GM23338 (cell line): ENCODE data around the gene SCN4B. TPM values are rescaled to one million over a fixed set of nuclear protein-coding genes. Genes with fewer than 3 reads are reported as not detected.

Experiments used
- ATAC-seq: fragments of 200-7000 bp; cut with Tn5 transposase; 3 replicates; pipeline ENCODE4 v1.9.1; 2020
- DNase-seq: peaks from one replicate; pipeline ENCODE4 v3.0.0-alpha.2; 2015; ENCODE audit warnings: low spot score
- H2AFZ ChIP-seq: fragments of 200-600 bp; sonication (generic); 2 replicates; pipeline ENCODE4 v1.8.0; 2016; ENCODE audit warnings: antibody characterized with exemption, mild to moderate bottlenecking, moderate library complexity
- H3F3A ChIP-seq: fragments of 200-600 bp; sonication (generic); replicated peaks from 2 replicates; pipeline ENCODE4 v1.8.0; 2017; ENCODE audit warnings: antibody characterized with exemption, mixed run types, low read depth
- H3K27ac ChIP-seq: fragments of 200-600 bp; sonication (generic); 2 replicates; pipeline ENCODE4 v1.6.1; 2016; ENCODE audit warnings: low read depth
- H3K27me3 ChIP-seq: fragments of 200-600 bp; sonication (generic); 2 replicates; pipeline ENCODE4 v1.8.0; 2016; ENCODE audit warnings: mild to moderate bottlenecking, mixed run types, moderate library complexity; ENCODE audit not compliant: insufficient read depth
- H3K36me3 ChIP-seq: fragments of 200-600 bp; sonication (generic); 2 replicates; pipeline ENCODE4 v1.8.0; 2016; ENCODE audit warnings: mild to moderate bottlenecking; ENCODE audit not compliant: insufficient read depth
- H3K4me1 ChIP-seq: fragments of 200-600 bp; sonication (generic); 2 replicates; pipeline ENCODE4 v1.8.0; 2016; ENCODE audit warnings: mild to moderate bottlenecking, moderate library complexity; ENCODE audit not compliant: insufficient read depth
- H3K4me2 ChIP-seq: fragments of 200-600 bp; sonication (generic); 2 replicates; pipeline ENCODE4 v1.7.1; 2017; ENCODE audit warnings: mixed run types
- H3K4me3 ChIP-seq: fragments of 200-600 bp; sonication (generic); 2 replicates; pipeline ENCODE4 v1.6.1; 2016; ENCODE audit warnings: mixed run types
- H3K79me2 ChIP-seq: fragments of 200-600 bp; sonication (generic); replicated peaks from 2 replicates; pipeline ENCODE4 v1.8.0; 2017; ENCODE audit warnings: mild to moderate bottlenecking; ENCODE audit not compliant: insufficient read depth
- H3K9me2 ChIP-seq: fragments of 200-600 bp; sonication (generic); 2 replicates; pipeline ENCODE4 v1.8.0; 2017; ENCODE audit not compliant: insufficient read depth
- H4K20me1 ChIP-seq: fragments of 200-600 bp; sonication (generic); replicated peaks from 2 replicates; pipeline ENCODE4 v1.8.0; 2017; ENCODE audit warnings: mild to moderate bottlenecking; ENCODE audit not compliant: insufficient read depth
- H3K27ac Mint-ChIP-seq: 2 replicates; pipeline ENCODE4 v1.8.0; 2020; ENCODE audit warnings: inconsistent platforms, mild to moderate bottlenecking, moderate library complexity, mixed read lengths
- H3K27me3 Mint-ChIP-seq: 3 replicates; pipeline ENCODE4 v1.8.0; 2022; ENCODE audit warnings: low read depth, mild to moderate bottlenecking, moderate library complexity, mixed read lengths, inconsistent platforms; ENCODE audit not compliant: insufficient read depth, poor library complexity
- H3K36me3 Mint-ChIP-seq: 3 replicates; pipeline ENCODE4 v1.8.0; 2021; ENCODE audit warnings: low read depth, mild to moderate bottlenecking, inconsistent platforms, moderate library complexity, mixed read lengths
- H3K4me1 Mint-ChIP-seq: 3 replicates; pipeline ENCODE4 v1.8.0; 2020; ENCODE audit warnings: mild to moderate bottlenecking, inconsistent platforms, mixed read lengths
- H3K4me3 Mint-ChIP-seq: 3 replicates; pipeline ENCODE4 v1.8.0; 2021; ENCODE audit warnings: moderate library complexity, mild to moderate bottlenecking, inconsistent platforms, mixed read lengths
- H3K9me3 Mint-ChIP-seq: 3 replicates; pipeline ENCODE4 v1.8.0; 2020; ENCODE audit warnings: moderate library complexity, mild to moderate bottlenecking, inconsistent platforms, mixed read lengths
- CREB1 ChIP-seq: fragments of 250-450 bp; sonication (Bioruptor Pico); IDR thresholded peaks from 2 replicates; pipeline ENCODE4 v1.5.0; 2020; ENCODE audit warnings: low read depth, mild to moderate bottlenecking, moderate library complexity
- ETS1 ChIP-seq: IDR thresholded peaks from 2 replicates; pipeline ENCODE4 v1.6.1; 2016; ENCODE audit warnings: antibody characterized with exemption
- EZH2phosphoT487 ChIP-seq: fragments of 200-600 bp; sonication (generic); IDR thresholded peaks from one replicate; pipeline ENCODE4 v1.8.1; 2018; ENCODE audit warnings: antibody characterized with exemption; ENCODE audit not compliant: unreplicated experiment
- JUNB ChIP-seq: IDR thresholded peaks from one replicate; pipeline ENCODE4 v1.6.1; 2016; ENCODE audit warnings: antibody characterized with exemption; ENCODE audit not compliant: unreplicated experiment
- POLR2AphosphoS5 ChIP-seq: IDR thresholded peaks from 2 replicates; pipeline ENCODE4 v1.6.1; 2016; ENCODE audit warnings: antibody characterized with exemption, low read depth
- REST ChIP-seq: IDR thresholded peaks from one replicate; pipeline ENCODE4 v1.6.1; 2018; ENCODE audit warnings: antibody characterized with exemption; ENCODE audit not compliant: unreplicated experiment
- STAT1 ChIP-seq: IDR thresholded peaks from one replicate; pipeline ENCODE4 v1.6.1; 2016; ENCODE audit warnings: antibody characterized with exemption; ENCODE audit not compliant: unreplicated experiment
- ZNF331 ChIP-seq: fragments of 250-450 bp; sonication (Bioruptor Pico); IDR thresholded peaks from 2 replicates; pipeline ENCODE4 v1.5.0; 2020; ENCODE audit warnings: low read depth, mild to moderate bottlenecking, moderate library complexity
- ZNF462 ChIP-seq: fragments of 250-450 bp; sonication (Bioruptor Pico); IDR thresholded peaks from 2 replicates; pipeline ENCODE4 v1.5.0; 2020; ENCODE audit warnings: mild to moderate bottlenecking, moderate library complexity
- polyA plus RNA-seq: library from polyadenylated mRNA; unstranded; fragments of >200 nt; fragmentation: Nextera tagmentation; extraction: Ambion mirVana; gene quantifications from 2 replicates; pipeline ENCODE4 v1.2.1, GENCODE V29; 2016
- total RNA-seq: library from RNA; depleted of rRNA; stranded (reverse); fragments of >200 nt; shearing (Covaris generic); gene quantifications from 2 replicates; pipeline ENCODE4 v1.2.3, GENCODE V29; 2014

Gene SCN4B
- total and polyA plus RNA-seq, 2 experiments from 2014 or later, result 0.45 to 3.0 TPM

- Mint-ChIP-seq H3K36me3 (no peaks in the 10 kb centered on the region; the same call in 2 of the 3 replicates), H3K4me1 (peaks cover 5% of the 10 kb centered on the region), H3K4me3 (no peak overlapping the region), H3K27ac (no peak overlapping the region), H3K9me3 (no peaks in the 10 kb centered on the region), H3K27me3 (peaks cover 6% of the 10 kb centered on the region)
- no peaks in the 10 kb centered on the region for H3K27me3 ChIP-seq
- no peak overlapping the region for H3K27ac ChIP-seq
- ATAC-seq (no peak), DNase-seq (no peak)
- H3F3A ChIP-seq, result no peaks in the 10 kb centered on the region
- H3K9me2 ChIP-seq, result no peaks in the 10 kb centered on the region
- H2AFZ ChIP-seq, result no peak overlapping the region
- H4K20me1 ChIP-seq, result no peaks in the 10 kb centered on the region
- TF ChIP-seq POLR2AphosphoS5 (no peak), ZNF331 (CRISPR knock-in tag) (no peak), EZH2phosphoT487 (no peak), JUNB (no peak), CREB1 (CRISPR knock-in tag) (no peak)
- H3K36me3 ChIP-seq, result no peaks in the 10 kb centered on the region
- no peak overlapping the region for H3K4me3 ChIP-seq
- H3K4me2 ChIP-seq, result no peak overlapping the region
- H3K4me1 ChIP-seq, result no peaks in the 10 kb centered on the region
- no peaks in the 10 kb centered on the region for H3K79me2 ChIP-seq
Measured at GRCh38 chr11:118133816-118134215, 18.8 kb downstream of the SCN4B start.

- H3K36me3 Mint-ChIP-seq, result no peaks in the 10 kb centered on the region; the same call in 2 of the 3 replicates
- Histone ChIP-seq H3K79me2 (no peaks in the 10 kb centered on the region), H3K4me2 (no peak overlapping the region), H3K9me2 (no peaks in the 10 kb centered on the region), H3K4me3 (no peak overlapping the region), H3K27me3 (no peaks in the 10 kb centered on the region), H4K20me1 (no peaks in the 10 kb centered on the region), H3K4me1 (no peaks in the 10 kb centered on the region), H3K27ac (no peak overlapping the region), H3F3A (no peaks in the 10 kb centered on the region), H2AFZ (no peak overlapping the region), H3K36me3 (no peaks in the 10 kb centered on the region)
- H3K27ac Mint-ChIP-seq, result peak overlapping the region; percentile 51; the same call in 1 of the 2 replicates
- DNase-seq (no peak), ATAC-seq (no peak)
- H3K27me3 Mint-ChIP-seq, result peaks cover 9% of the 10 kb centered on the region
- no peaks in the 10 kb centered on the region for H3K9me3 Mint-ChIP-seq
- peaks cover 4% of the 10 kb centered on the region; the same call in 2 of the 3 replicates for H3K4me1 Mint-ChIP-seq
- H3K4me3 Mint-ChIP-seq, result no peak overlapping the region
- no peak for TF ChIP-seq ETS1
- no peak for TF ChIP-seq STAT1
- TF ChIP-seq REST, result no peak
- no peak for TF ChIP-seq ZNF462 (CRISPR knock-in tag)
- no peak for TF ChIP-seq POLR2AphosphoS5
Measured at GRCh38 chr11:118132385-118133151, 20.1 kb downstream of the SCN4B start.
